Forelimb muscle (tissue), 1 donor: ENCODE results near the gene TM4SF18. TPM values are rescaled to one million over a fixed set of nuclear protein-coding genes. Genes with fewer than 3 reads are reported as not detected.

Experiments used
- DNase-seq: peaks from one replicate; pipeline ENCODE4 v3.0.0-alpha.2; 2013; ENCODE audit warnings: low read depth
- polyA plus RNA-seq: library from polyadenylated mRNA; unstranded; fragments of 120-200 nt; gene quantifications from one replicate; pipeline ENCODE4 v1.2.1, GENCODE V29; 2013; ENCODE audit not compliant: insufficient read length

The TM4SF18 gene
- polyA plus RNA-seq, 1 donor, result 10.5 TPM

DNA sequence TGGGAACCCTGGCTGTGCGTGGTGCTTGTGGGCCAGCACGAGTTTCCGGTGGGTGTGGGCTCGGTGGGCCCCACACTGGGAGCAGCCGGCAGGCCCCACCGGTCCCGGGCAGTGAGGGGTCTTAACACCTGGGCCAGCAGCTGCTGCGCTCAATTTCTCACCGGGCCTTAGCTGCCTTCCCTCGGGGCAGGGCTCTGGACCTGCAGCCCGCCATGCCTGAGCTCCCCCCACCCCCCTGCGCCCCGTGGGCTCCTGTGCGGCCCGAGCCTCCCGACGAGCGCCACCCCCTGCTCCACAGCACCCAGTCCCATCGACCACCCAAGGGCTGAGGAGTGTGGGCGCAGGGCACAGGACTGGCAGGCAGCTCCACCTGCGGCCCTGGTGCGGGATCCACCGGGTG lies 49.4 kb downstream of the TM4SF18 start:
- DNase-seq, result no peak

GRCh38 chr3:149283401-149283800 lies 50.0 kb downstream of the TM4SF18 start:
- no peak for DNase-seq

DNA sequence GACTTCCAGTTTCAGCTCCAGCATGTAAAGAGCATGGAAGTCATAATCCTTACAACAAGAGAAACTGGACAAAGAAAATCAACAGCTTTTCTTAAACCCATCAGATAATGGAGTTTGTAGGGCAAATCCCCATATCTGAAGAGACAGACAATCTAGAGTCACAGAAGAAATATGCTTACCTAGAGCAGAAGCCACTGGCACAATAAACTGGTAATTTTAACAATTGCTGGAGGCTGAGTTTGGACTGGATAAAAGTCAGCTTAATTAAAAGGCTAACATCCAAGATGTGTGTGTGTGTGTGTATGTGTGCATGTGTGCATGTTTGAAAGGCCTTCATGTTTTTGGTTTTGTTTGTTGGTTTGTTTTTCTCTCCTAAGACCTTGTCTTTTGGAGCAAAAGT lies 50.6 kb downstream of the TM4SF18 start:
- no peak for DNase-seq

GRCh38 chr3:149282322-149282721 lies 51.1 kb downstream of the TM4SF18 start:
- no peak for DNase-seq

- DNase-seq, result no peak
Measured at GRCh38 chr3:149280671-149281349, 52.6 kb downstream of the TM4SF18 start.

- no peak for DNase-seq
Measured at GRCh38 chr3:149278911-149279310, 54.5 kb downstream of the TM4SF18 start.

GRCh38 chr3:149277331-149277813 lies 56.1 kb downstream of the TM4SF18 start:
- no peak for DNase-seq

- no peak for DNase-seq
Measured at GRCh38 chr3:149276619-149277018, 56.8 kb downstream of the TM4SF18 start.

DNA sequence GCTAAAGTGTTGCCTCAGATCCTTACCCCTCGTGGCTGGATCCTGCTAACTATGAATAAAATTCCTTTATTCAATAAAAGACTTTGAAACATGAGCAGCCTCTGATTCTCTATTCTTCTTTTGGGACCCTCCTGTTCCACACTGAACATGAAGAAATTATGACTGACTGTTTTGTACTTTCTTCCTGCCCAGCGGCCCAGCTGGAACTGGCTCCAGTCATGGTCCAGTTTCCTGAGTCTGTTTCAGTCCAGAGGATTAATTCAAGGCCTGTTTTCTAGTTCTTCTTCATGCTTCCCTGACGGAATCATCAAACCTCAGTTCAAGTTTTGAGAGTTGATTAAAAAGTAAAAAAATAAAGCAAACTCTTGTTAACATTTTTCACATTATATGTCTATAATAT lies 59.2 kb downstream of the TM4SF18 start:
- no peak for DNase-seq

GRCh38 chr3:149273096-149273751 lies 60.2 kb downstream of the TM4SF18 start:
- peak; percentile 75 for DNase-seq

DNA sequence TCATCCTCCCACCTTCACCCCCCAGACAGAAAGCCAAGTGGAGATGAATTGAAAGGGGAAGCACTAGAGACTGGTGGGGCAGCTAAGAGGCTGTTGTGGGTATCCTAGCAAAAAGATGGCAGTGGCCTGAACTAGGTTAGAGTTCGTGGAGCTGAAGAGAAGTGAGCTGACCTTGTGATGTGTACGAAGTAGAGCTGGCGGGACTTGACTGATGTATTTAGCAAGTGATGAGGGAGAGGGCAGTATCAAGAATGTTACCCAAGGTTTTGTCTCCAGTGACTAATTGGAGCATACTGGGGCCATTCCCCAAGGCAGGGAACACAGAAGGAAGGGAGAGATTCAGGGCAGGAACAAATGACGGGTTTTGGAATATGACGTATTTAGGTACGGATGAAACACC lies 61.8 kb downstream of the TM4SF18 start:
- DNase-seq, result no peak

DNA sequence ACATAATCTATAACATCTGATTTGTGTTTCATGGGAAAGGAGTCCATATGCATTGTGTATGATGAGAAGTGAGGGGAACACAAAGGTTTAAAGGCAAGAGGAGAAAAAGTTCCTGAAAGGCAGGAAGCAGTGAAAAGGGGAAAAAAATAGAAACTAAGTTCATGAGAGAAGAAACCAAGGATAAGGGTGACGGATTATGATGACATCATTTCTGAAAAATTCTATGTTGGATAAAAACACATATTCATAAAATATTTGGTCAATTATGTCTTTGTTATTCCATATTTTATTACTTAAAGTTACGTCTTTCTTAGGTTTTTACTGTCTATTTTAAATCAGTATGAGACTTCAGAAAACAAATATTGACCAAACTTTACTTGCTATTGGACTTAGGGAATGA lies 63.3 kb downstream of the TM4SF18 start:
- no peak for DNase-seq

- no peak for DNase-seq
Measured at GRCh38 chr3:149269687-149270086, 63.7 kb downstream of the TM4SF18 start.

Other genes starting within 250 kb of the TM4SF18 start
- gene HLTF, start 247.1 kb downstream of the TM4SF18 start, polyA plus RNA-seq, result 17.5 TPM
- 10.6 TPM for gene HPS3, start 204.0 kb downstream of the TM4SF18 start, polyA plus RNA-seq
- 1.3 TPM for gene CP, start 111.8 kb downstream of the TM4SF18 start, polyA plus RNA-seq
- gene TM4SF1, start 44.0 kb upstream of the TM4SF18 start, polyA plus RNA-seq, result 29.0 TPM
- gene TM4SF4, start 141.1 kb upstream of the TM4SF18 start, polyA plus RNA-seq, result not detected